GM19035 (cell line): ENCODE measurements around the gene ZSWIM6.

ENCODE experiments used
- ATAC-seq: cut with Tn5 transposase; IDR thresholded peaks from one replicate; pipeline ENCODE4 v1.9.1; 2021; ENCODE audit not compliant: unreplicated experiment

Gene ZSWIM6

DNA sequence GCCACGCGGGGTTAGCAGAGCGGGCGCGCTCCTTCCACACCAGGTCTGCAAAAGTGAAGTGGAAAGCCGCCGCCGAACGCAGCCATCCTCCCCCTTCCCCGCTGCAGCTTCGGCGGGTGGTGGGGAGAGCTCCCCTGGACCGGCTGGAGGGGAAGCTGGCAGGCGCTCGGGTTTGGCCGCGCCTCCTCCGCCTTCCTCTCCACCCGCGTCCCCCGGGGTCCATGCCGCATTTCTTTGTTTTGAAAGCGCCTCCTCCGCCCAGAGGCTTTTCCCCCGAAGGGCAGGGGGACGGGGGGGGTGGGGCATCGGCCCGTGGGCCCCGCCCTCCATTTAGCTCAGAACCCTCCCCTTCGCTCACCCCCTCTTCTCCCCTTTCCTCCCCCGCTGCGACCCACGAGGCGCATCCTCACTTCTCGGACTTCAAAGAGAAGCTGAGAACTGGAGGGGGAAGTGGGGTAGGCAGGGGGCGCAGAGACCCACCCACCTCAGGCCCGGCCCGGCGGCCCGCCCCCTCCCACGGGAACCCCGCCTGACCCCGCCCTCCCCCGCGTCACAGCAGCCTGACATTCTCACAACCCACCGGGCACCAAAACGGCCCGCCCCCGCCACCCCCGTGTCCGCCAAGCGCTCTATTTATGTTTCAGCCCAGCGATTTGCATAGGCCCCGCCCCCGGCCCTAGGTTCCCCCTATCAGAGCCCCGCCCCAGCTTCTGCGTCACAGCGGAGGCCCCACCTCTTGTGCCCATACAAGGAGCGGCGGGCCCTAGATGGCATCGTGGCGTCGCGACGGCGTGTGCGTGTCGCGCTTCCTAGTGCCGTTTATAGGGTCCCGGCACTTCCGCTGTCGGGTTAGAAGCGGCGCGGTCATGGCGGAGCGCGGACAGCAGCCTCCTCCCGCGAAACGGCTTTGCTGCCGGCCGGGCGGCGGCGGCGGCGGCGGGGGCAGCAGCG is at the start of gene ZSWIM6:
TSS of gene ZSWIM6 (plus strand) at position 852 of the 951 bp plus-strand sequence. CDS start at position 867, 15 bp downstream.
- ATAC-seq = peak; percentile 51

GRCh38 chr5:61283471-61283870 is 48.6 kb upstream of the ZSWIM6 start:
- no peak for ATAC-seq

GRCh38 chr5:61285531-61285930 is 46.5 kb upstream of the ZSWIM6 start:
- no peak for ATAC-seq

DNA sequence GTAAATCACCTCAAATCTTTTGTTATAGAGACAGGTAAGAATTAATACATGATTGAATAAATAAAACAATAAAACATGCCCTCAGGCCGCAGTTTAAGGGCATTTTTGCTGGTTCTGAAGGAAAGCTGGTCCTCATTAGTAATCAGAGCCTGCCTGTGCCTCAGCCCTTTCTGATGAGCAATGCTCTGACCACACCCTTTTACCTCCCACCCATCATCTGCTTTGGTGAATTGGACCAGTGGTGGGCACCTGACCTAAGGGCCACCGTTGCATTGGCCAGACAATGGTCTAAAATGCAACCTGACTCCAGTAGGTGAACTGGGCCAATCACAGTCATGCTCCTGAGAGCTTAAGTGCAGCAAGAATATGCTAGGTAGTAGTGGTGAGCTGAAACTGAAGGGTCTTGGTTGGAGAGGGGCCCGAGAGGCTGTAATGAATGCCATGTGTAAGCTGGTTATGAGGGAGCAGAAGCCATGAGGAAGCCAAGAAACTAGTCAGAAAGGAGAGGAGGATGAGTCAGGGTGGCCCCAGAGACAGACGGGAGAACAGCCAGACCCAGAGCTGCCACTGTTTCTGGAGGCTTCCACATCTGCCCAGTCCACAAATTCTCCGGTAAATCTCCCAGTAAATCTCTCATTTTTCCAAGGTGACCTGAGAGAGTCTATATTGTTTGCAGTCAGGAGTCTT is 45.5 kb upstream of the ZSWIM6 start:
- ATAC-seq = no peak

- no peak for ATAC-seq
Observed at GRCh38 chr5:61287474-61287873, 44.6 kb upstream of the ZSWIM6 start.

GRCh38 chr5:61289241-61289640 is 42.8 kb upstream of the ZSWIM6 start:
- no peak for ATAC-seq

DNA sequence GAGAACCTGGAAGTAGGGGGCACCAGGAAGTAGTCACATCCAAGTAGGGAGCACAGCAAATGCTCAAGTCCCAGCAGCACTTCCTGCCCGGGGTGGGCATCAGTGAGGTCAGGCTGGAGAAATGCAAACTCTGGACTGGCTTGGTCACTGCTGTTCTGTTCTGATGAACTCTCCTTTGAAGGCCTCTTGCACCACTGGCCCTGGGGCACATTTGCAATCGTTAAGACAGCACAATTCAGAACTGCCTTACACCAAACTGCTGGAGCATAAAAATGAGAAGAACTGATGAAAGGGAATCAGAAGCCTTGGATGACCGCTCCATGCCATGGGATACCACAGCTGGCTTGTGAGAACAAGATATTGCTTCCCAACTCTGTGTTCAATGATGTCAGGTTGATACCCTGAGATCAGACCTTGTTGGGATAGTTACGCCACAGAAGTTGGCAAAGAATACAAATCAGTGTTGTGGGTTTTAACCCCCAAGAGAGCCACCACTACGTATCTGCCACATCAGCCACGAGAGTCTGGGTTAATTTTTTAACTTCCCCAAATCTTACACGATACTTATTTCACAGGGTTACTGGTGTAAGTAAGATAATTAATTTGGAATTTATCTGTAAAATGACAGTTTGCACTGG is 42.3 kb upstream of the ZSWIM6 start:
- ATAC-seq = no peak

GRCh38 chr5:61290791-61291210 is 41.3 kb upstream of the ZSWIM6 start:
- no peak for ATAC-seq

DNA sequence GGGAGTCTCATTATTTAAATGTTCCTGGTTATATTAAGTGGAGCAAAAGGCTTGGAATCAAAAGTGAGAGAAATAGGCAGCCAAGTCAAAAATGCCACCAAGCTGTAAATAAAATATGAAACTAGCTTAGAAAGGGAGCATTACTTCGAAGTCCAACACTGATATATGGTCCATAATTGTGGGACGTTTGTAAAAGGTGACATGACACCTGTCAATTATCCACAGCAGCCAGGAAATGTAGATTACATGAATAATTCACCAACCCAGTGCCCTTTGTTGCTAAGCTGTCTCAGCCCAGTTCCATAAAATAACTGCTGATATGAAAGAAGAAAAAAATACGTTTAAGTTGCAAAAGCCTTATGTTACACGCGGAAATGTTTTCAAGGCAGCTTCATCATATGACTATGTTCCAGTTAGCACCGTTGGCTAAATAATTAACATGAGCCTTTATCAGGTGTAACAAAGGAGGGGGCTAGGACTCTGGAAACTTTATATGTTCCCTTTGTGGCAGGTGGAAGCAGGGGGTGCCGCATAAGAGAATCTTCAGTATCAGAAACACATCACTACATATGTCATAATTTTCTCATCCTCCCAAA is 39.9 kb upstream of the ZSWIM6 start:
- ATAC-seq = no peak

DNA sequence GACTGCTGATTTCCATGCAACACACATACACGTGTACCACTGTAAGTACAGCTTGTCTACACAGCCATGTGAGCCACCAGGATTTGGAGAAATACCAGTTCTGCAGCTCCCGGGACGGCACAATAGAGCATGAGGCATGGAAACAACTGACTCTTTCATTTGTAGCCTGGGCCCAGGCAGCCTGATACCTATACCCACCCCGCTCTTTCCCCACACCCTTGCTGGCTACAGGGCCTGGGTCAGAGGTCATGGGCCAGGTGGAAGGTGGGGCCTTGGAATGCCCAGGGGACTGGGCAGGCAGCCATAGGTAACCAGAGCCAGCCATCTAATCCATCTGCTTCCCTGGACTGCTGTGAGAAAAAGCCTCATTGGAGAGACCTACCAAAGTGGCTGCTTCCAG is 39.0 kb upstream of the ZSWIM6 start:
- ATAC-seq = no peak

- ATAC-seq = no peak
Observed at GRCh38 chr5:61293873-61294272, 38.2 kb upstream of the ZSWIM6 start.

DNA sequence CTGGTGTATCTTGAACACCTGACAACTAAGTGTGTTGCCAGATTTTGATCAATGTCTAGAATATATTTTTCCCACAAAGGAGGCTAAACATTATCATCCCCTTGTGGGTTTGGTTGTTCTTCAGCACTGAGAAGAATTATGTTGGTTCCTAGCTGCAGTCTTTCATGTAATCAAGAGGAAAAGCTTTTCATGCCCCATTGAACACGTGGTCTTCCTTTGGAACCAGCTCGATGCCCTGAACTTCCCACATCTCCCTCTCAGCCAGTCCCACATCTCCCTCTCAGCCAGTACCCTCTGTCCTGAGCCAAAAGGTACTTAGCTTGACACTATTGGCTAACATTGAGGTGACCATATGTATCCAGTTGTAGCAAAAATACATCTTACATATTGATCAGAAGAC is 36.7 kb upstream of the ZSWIM6 start:
- no peak for ATAC-seq

DNA sequence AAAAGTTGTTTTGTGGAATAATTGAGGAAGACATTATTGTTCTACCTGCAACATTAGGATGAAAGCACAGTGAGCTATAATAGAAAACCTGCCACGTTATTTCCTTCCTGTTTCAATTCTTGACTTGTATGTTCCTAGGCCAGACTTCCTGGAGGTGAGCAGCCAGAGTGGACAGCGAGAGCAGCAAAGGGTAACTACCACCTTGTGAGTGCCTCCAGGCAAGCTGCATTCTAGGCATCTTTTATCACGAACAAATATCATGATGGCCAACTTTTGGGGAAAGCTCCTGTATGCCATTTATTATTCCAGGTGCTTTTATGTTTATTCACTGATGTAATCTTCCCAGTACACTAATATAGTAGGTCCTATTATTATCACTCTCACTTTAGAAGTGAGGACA is 34.0 kb upstream of the ZSWIM6 start:
- no peak for ATAC-seq

- ATAC-seq = no peak
Observed at GRCh38 chr5:61298580-61298979, 33.5 kb upstream of the ZSWIM6 start.

DNA sequence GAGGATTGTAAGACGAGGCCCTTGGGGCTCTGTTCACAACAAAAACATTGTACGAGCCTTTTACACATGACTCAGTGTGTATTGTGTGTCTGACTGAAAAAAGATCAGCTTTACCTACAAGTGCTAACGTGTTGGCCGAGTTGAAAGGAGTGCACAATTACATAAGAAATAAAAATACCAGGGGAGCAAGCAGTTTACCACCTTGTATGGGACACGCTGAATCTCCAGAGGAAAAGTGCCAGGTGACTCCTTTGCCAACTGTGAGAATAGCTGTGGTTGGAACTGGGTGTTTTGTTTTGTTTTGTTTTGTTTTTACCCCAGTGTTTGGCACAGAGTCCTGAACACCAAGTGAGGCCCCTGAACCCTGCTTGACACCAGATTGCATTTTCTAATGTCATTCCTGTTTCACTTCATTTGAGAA is 32.8 kb upstream of the ZSWIM6 start:
- ATAC-seq = no peak

DNA sequence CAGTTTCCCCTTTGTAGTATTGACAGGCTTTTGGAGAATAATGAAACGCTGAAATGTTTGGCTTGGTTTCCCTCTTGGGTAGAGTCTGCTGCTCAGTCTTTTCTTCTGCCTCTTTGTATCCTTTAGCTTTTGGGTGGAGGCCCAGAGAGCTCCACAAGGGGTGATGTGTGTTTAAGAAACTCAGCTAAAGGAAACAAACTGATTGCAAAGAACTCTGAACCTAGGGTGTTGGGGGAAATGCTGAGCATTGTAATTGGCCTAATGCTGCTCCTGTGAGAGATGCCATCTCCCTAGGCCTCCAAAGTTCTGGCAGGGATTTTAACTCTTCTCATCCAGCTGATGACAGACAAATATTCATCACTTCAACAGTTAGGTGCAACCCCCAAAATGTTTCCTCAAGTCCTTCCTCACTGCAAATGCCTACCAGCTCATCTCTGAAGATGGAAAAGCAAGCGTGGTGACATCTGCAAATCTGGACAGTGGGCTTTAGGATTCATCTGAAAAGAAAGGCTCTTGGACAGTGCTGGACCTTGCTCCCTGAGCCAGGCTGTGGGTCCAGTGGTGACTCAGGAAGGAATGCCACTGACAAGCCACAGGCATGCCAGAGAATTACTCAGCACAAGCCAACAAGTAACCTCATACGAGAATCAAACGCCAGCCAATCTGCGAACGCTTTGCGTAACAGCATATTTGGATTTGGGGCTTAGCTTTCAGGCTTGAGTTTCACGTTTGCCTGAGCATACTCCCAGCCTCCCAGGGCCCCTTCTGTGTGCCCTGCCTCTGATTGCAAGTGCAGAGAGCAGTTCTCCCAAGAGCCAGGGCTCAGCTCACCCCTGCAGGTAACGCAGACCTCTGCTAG is 30.5 kb upstream of the ZSWIM6 start:
- no peak for ATAC-seq

DNA sequence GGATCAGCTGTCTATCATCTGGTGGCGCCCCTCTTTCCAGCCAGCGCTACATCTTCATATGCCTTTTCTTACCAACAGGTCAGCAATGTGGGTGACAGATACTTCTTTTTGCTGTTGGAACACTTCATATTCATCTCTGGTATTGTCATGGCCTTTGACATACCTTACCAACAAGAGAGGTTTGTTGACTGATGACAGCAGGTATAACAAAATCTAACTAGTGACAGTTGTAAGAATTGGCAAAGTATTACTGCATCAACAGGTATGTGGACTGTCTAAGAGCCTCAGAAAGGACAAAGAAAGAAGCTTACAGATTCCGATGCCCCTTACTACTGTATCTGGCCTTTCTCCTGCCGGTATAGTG is 29.9 kb upstream of the ZSWIM6 start:
- no peak for ATAC-seq

GRCh38 chr5:61303346-61303745 is 28.7 kb upstream of the ZSWIM6 start:
- ATAC-seq = peak; percentile 42

- no peak for ATAC-seq
Observed at GRCh38 chr5:61304590-61305381, 27.3 kb upstream of the ZSWIM6 start.
